Measurements from ENCODE around the gene GGA1.
"Not testable (repeated sequence)": the region's sequence is repeated elsewhere in the genome, so short reads cannot be mapped to it uniquely, and the experiment has no call there.

GGA1 gene

GRCh38 chr22:37594237-37594636, 14.4 kb upstream of the GGA1 start:
- TF ChIP-seq POLR2A (IDR thresholded peaks at IDR 0.05; ENCODE audit: extremely low read depth, insufficient read length) (no peak), MYC (IDR thresholded peaks at IDR 0.05; ENCODE audit: low read depth, low read length) (no peak), MAX (IDR thresholded peaks at IDR 0.05; ENCODE audit: low read depth, low read length) (no peak), CTCF (IDR thresholded peaks at IDR 0.05; ENCODE audit: low read depth, low read length) (no peak)
- H3K4me3 ChIP-seq (ENCODE audit: low read depth, low read length), result no peak overlapping the region
- no peak for DNase-seq (ENCODE audit: low read depth)

GRCh38 chr22:37599153-37599552, 9.5 kb upstream of the GGA1 start:
- TF ChIP-seq POLR2A (IDR thresholded peaks at IDR 0.05; ENCODE audit: extremely low read depth, insufficient read length) (no peak), MYC (IDR thresholded peaks at IDR 0.05; ENCODE audit: low read depth, low read length) (no peak), MAX (IDR thresholded peaks at IDR 0.05; ENCODE audit: low read depth, low read length) (no peak), CTCF (IDR thresholded peaks at IDR 0.05; ENCODE audit: low read depth, low read length) (no peak)
- no peak overlapping the region for H3K4me3 ChIP-seq (ENCODE audit: low read depth, low read length)
- no peak for DNase-seq (ENCODE audit: low read depth)

- TF ChIP-seq POLR2A (IDR thresholded peaks at IDR 0.05; ENCODE audit: extremely low read depth, insufficient read length), result no peak
- TF ChIP-seq MAX (IDR thresholded peaks at IDR 0.05; ENCODE audit: low read depth, low read length), result no peak
- TF ChIP-seq MYC (IDR thresholded peaks at IDR 0.05; ENCODE audit: low read depth, low read length), result no peak
- no peak for TF ChIP-seq CTCF (IDR thresholded peaks at IDR 0.05; ENCODE audit: low read depth, low read length)
- peak overlapping the region; percentile 42 for H3K4me3 ChIP-seq (ENCODE audit: low read depth, low read length)
- DNase-seq (ENCODE audit: low read depth), result no peak
Observed at GRCh38 chr22:37601203-37601539, 7.5 kb upstream of the GGA1 start.

- peak; percentile 96 for DNase-seq (ENCODE audit: low read depth)
- H3K4me3 ChIP-seq (ENCODE audit: low read depth, low read length), result peak overlapping the region; percentile 42
- peak; percentile 41; the same call in 1 of the 2 replicates for TF ChIP-seq MYC (IDR thresholded peaks at IDR 0.05; ENCODE audit: low read depth, low read length)
- TF ChIP-seq POLR2A (IDR thresholded peaks at IDR 0.05; ENCODE audit: extremely low read depth, insufficient read length), result peak; percentile 32
- no peak for TF ChIP-seq CTCF (IDR thresholded peaks at IDR 0.05; ENCODE audit: low read depth, low read length)
- peak; percentile 57; the same call in 1 of the 2 replicates for TF ChIP-seq MAX (IDR thresholded peaks at IDR 0.05; ENCODE audit: low read depth, low read length)
Observed at GRCh38 chr22:37601540-37602442, 6.8 kb upstream of the GGA1 start.

GRCh38 chr22:37602546-37603277, 5.9 kb upstream of the GGA1 start:
- DNase-seq (ENCODE audit: low read depth); H3K4me3 ChIP-seq (ENCODE audit: low read depth, low read length): not testable (repeated sequence)

GRCh38 chr22:37604074-37604473, 4.6 kb upstream of the GGA1 start:
- no peak for TF ChIP-seq MAX (IDR thresholded peaks at IDR 0.05; ENCODE audit: low read depth, low read length)
- TF ChIP-seq CTCF (IDR thresholded peaks at IDR 0.05; ENCODE audit: low read depth, low read length), result no peak
- no peak for TF ChIP-seq POLR2A (IDR thresholded peaks at IDR 0.05; ENCODE audit: extremely low read depth, insufficient read length)
- TF ChIP-seq MYC (IDR thresholded peaks at IDR 0.05; ENCODE audit: low read depth, low read length), result no peak
- no peak for DNase-seq (ENCODE audit: low read depth)
- H3K4me3 ChIP-seq (ENCODE audit: low read depth, low read length), result no peak overlapping the region
